Measurements from ENCODE around the gene XXYLT1.
"Not testable (repeated sequence)": the region's sequence is repeated elsewhere in the genome, so short reads cannot be mapped to it uniquely, and the experiment has no call there.

Gene XXYLT1

GRCh38 chr3:195228886-195229285 lies 42.1 kb downstream of the XXYLT1 start:
- not testable (repeated sequence) for DNase-seq (ENCODE audit: low read depth in 2 of 2, low spot score in 1 of 2)

GRCh38 chr3:195227871-195228270 lies 43.1 kb downstream of the XXYLT1 start:
- DNase-seq (ENCODE audit: low read depth in 2 of 2, low spot score in 1 of 2): no peak

- no peak for DNase-seq (ENCODE audit: low read depth in 2 of 2, low spot score in 1 of 2)
These were observed 44.0 kb downstream of the XXYLT1 start for GRCh38 chr3:195226900-195227447.

- DNase-seq (ENCODE audit: low read depth in 2 of 2, low spot score in 1 of 2): no peak
These were observed 44.5 kb downstream of the XXYLT1 start for GRCh38 chr3:195226445-195226844.

- DNase-seq (ENCODE audit: low read depth in 2 of 2, low spot score in 1 of 2): no peak
These were observed 45.9 kb downstream of the XXYLT1 start for GRCh38 chr3:195224980-195225580.

- no peak for DNase-seq (ENCODE audit: low read depth in 2 of 2, low spot score in 1 of 2)
These were observed 46.6 kb downstream of the XXYLT1 start for GRCh38 chr3:195224156-195224979.

GRCh38 chr3:195221876-195222617 lies 48.9 kb downstream of the XXYLT1 start:
- no peak for DNase-seq (ENCODE audit: low read depth in 2 of 2, low spot score in 1 of 2)

- no peak for DNase-seq (ENCODE audit: low read depth in 2 of 2, low spot score in 1 of 2)
These were observed 49.7 kb downstream of the XXYLT1 start for GRCh38 chr3:195221015-195221853.

- no peak for DNase-seq (ENCODE audit: low read depth in 2 of 2, low spot score in 1 of 2)
These were observed 51.4 kb downstream of the XXYLT1 start for GRCh38 chr3:195219351-195220230.

- DNase-seq (ENCODE audit: low read depth in 2 of 2, low spot score in 1 of 2): not testable (repeated sequence)
These were observed 52.6 kb downstream of the XXYLT1 start for GRCh38 chr3:195218331-195218730.

GRCh38 chr3:195215576-195215975 lies 55.4 kb downstream of the XXYLT1 start:
- not testable (repeated sequence) for DNase-seq (ENCODE audit: low read depth in 2 of 2, low spot score in 1 of 2)

- DNase-seq (ENCODE audit: low read depth in 2 of 2, low spot score in 1 of 2): no peak
These were observed 56.6 kb downstream of the XXYLT1 start for GRCh38 chr3:195214381-195214780.

- no peak for DNase-seq (ENCODE audit: low read depth in 2 of 2, low spot score in 1 of 2)
These were observed 57.2 kb downstream of the XXYLT1 start for GRCh38 chr3:195213639-195214315.

- DNase-seq (ENCODE audit: low read depth in 2 of 2, low spot score in 1 of 2): no peak
These were observed 58.1 kb downstream of the XXYLT1 start for GRCh38 chr3:195212749-195213375.

- no peak for DNase-seq (ENCODE audit: low read depth in 2 of 2, low spot score in 1 of 2)
These were observed 58.8 kb downstream of the XXYLT1 start for GRCh38 chr3:195212033-195212748.

- DNase-seq (ENCODE audit: low read depth in 2 of 2, low spot score in 1 of 2): no peak
These were observed 60.5 kb downstream of the XXYLT1 start for GRCh38 chr3:195210266-195210973.

GRCh38 chr3:195209847-195210265 lies 61.1 kb downstream of the XXYLT1 start:
- no peak for DNase-seq (ENCODE audit: low read depth in 2 of 2, low spot score in 1 of 2)

All from stimulated activated CD8-positive, alpha-beta memory T cell treated with anti-CD3 and anti-CD28 coated beads, Interleukin-4, amount 100 ng/mL, for 1 hour (primary cell).